Omental fat pad (tissue), 4 donors: Measurements from ENCODE around the gene DPH2. TPM values are rescaled to one million over a fixed set of nuclear protein-coding genes. Genes with fewer than 3 reads are reported as not detected.

ENCODE experiments used
- ATAC-seq: fragments of 150-250 bp; one replicate; pipeline ENCODE4 v1.9.1; 2016; ENCODE audit warnings: mild to moderate bottlenecking, moderate library complexity; ENCODE audit not compliant: low FRiP score
- DNase-seq: peaks from one replicate; pipeline ENCODE4 v3.0.0-alpha.2; 2019; ENCODE audit warnings: low spot score
- CTCF ChIP-seq, 3 donors: fragments of 450-650 bp; IDR thresholded peaks; one replicate each; pipeline ENCODE4 v1.5.1; 2016 to 2017; ENCODE audit warnings: antibody characterized with exemption in 3 of 3, mild to moderate bottlenecking in 3 of 3, moderate library complexity in 2 of 3
- total RNA-seq, 4 donors: library from RNA; depleted of rRNA; stranded (reverse); fragments of >200 nt; gene quantifications; one replicate each; pipeline ENCODE4 v1.1.0, GENCODE V29; 2016

The DPH2 gene
- total RNA-seq, 4 donors from 2014 or later: 18.1 to 67.5 (median 23.1) TPM

- ATAC-seq (no peak), DNase-seq (no peak)
- TF ChIP-seq CTCF (IDR thresholded peaks at IDR 0.05): no peak
These were observed 18.5 kb upstream of the DPH2 start for GRCh38 chr1:43951021-43951985.

- ATAC-seq: no peak
- no peak for DNase-seq
These were observed 17.0 kb upstream of the DPH2 start for GRCh38 chr1:43952731-43953346.

DNA sequence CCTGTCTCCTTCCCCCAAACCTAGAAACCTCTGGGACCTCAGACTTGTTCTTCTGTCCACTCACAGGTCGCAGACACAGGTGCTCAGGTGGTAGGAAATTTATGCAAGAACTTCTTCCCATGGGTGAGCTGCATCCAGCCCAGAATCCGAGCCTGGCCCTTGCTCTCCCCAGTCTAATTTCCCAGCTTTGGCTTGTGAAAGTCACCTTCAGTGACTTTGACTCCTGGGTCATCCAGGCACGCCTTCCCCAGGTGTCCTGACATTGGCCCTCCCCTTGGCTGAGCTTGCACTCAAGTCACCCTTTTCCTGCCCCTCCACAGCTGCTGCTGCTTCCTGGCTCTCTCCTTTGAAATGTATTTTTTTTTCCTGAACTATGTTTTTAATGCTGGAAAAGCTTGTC lies 16.4 kb upstream of the DPH2 start:
- ATAC-seq (no peak), DNase-seq (no peak)
- no peak for TF ChIP-seq CTCF (IDR thresholded peaks at IDR 0.05)

More at GRCh38 chr1:43952731-43953346, 17.0 kb upstream of the DPH2 start:
- no peak for TF ChIP-seq CTCF (IDR thresholded peaks at IDR 0.05)

- TF ChIP-seq CTCF (IDR thresholded peaks at IDR 0.05): no peak
- no peak for DNase-seq
- no peak for ATAC-seq
These were observed 15.8 kb upstream of the DPH2 start for GRCh38 chr1:43954036-43954435.

- TF ChIP-seq CTCF (IDR thresholded peaks at IDR 0.05): no peak
- ATAC-seq (no peak), DNase-seq (no peak)
These were observed 13.6 kb upstream of the DPH2 start for GRCh38 chr1:43956234-43956633.

- TF ChIP-seq CTCF (IDR thresholded peaks at IDR 0.05): no peak
- ATAC-seq: no peak
- no peak for DNase-seq
These were observed 12.3 kb upstream of the DPH2 start for GRCh38 chr1:43957407-43958040.
